Small intestine (tissue), 7 donors: ENCODE data around the gene SLC25A22. TPM values are rescaled to one million over a fixed set of nuclear protein-coding genes. Genes with fewer than 3 reads are reported as not detected.
A peak's percentile ranks its signal among the peaks of the same experiment; 100 is the strongest.

Experiments
- DNase-seq, 2 donors: peaks; one replicate each; pipeline versions ENCODE4 v3.0.0 to v3.0.0-alpha.2; 2013
- FAIRE-seq: peaks from 2 replicates; lab custom pipeline; 2012; peaks lifted over from hg19 to GRCh38; lab: Jason Lieb, UNC
- H3K27ac ChIP-seq, 3 donors: one replicate each; pipeline ENCODE4 v1.5.1; 2013; ENCODE audit warnings: low read length in 2 of 3, mild to moderate bottlenecking in 2 of 3, control low read depth in 1 of 3, inconsistent platforms in 1 of 3, low read depth in 1 of 3, moderate library complexity in 1 of 3
- H3K27me3 ChIP-seq, 3 donors: one replicate each; pipeline ENCODE4 v1.6.1; 2013; ENCODE audit warnings: low read length in 3 of 3, inconsistent platforms in 1 of 3; ENCODE audit not compliant: control insufficient read depth in 3 of 3, insufficient read depth in 3 of 3
- H3K36me3 ChIP-seq, 3 donors: one replicate each; pipeline ENCODE4 v1.6.1; 2013; ENCODE audit warnings: low read length in 3 of 3, inconsistent platforms in 1 of 3, low read depth in 1 of 3, mild to moderate bottlenecking in 1 of 3, moderate library complexity in 1 of 3; ENCODE audit not compliant: control insufficient read depth in 3 of 3, insufficient read depth in 2 of 3
- H3K4me1 ChIP-seq, 3 donors: one replicate each; pipeline ENCODE4 v1.6.1; 2013; ENCODE audit warnings: low read length in 2 of 3, inconsistent platforms in 1 of 3, low read depth in 1 of 3, mild to moderate bottlenecking in 1 of 3, moderate library complexity in 1 of 3; ENCODE audit not compliant: control insufficient read depth in 3 of 3, insufficient read depth in 2 of 3
- H3K4me3 ChIP-seq, 3 donors: one replicate each; pipeline ENCODE4 v1.5.1; 2013; ENCODE audit warnings: low read length in 3 of 3, control low read depth in 1 of 3, inconsistent platforms in 1 of 3, low read depth in 1 of 3, mild to moderate bottlenecking in 1 of 3, moderate library complexity in 1 of 3
- H3K9me3 ChIP-seq, 2 donors: one replicate each; pipeline ENCODE4 v1.6.1; 2013; ENCODE audit warnings: low read depth in 1 of 2, low read length in 1 of 2; ENCODE audit not compliant: control insufficient read depth in 2 of 2, insufficient read depth in 1 of 2
- WGBS, 3 donors: extraction: QIAGEN DNeasy Blood & Tissue Kit; methylation state at CpG; one replicate each; pipeline ENCODE4 v1.1.7; 2013; 5-methylcytosine and 5-hydroxymethylcytosine counted together
- polyA plus RNA-seq, 4 donors: library from polyadenylated mRNA; stranded (reverse) in 3 of 4; unstranded in 1 of 4; fragments of 200-250 nt in 3 of 4; fragments of 120-200 nt in 1 of 4; gene quantifications; one replicate each; pipeline versions ENCODE4 v1.2.1 to v1.2.3, GENCODE V29; 2013
- donor health status: healthy with polysubstance abuse.
- donor health status: control.
- donor health status: control.
- donor health status: Bipolar disorder and iron deficiency.
- donor health status: healthy.

The SLC25A22 gene
- polyA plus RNA-seq, 4 donors, result 10.5 to 21.9 (median 10.8) TPM

- WGBS, 3 donors, result 92% methylated on average over 8 of the region's 8 CpGs
- H3K36me3 ChIP-seq, result peaks cover 12 to 92% (median 18%) of the 10 kb centered on the region in 3 donors
- FAIRE-seq, result no peak
Measured at GRCh38 chr11:761526-762108, 36.5 kb downstream of the SLC25A22 start.

GRCh38 chr11:760236-760635, 37.8 kb downstream of the SLC25A22 start:
- Histone ChIP-seq H3K4me1 (peaks cover 0 to 12% (median 0%) of the 10 kb centered on the region in 3 donors), H3K27ac (no peak overlapping the region), H3K9me3 (no peaks in the 10 kb centered on the region), H3K27me3 (no peaks in the 10 kb centered on the region), H3K4me3 (no peak overlapping the region), H3K36me3 (peaks cover 12 to 91% (median 21%) of the 10 kb centered on the region in 3 donors)
- no peak for DNase-seq
- no peak for FAIRE-seq

More at GRCh38 chr11:761526-762108, 36.5 kb downstream of the SLC25A22 start:
- Histone ChIP-seq H3K4me1 (peaks cover 0 to 12% (median 0%) of the 10 kb centered on the region in 3 donors), H3K4me3 (no peak overlapping the region), H3K27me3 (no peaks in the 10 kb centered on the region), H3K27ac (no peak overlapping the region), H3K9me3 (no peaks in the 10 kb centered on the region)
- no peak for DNase-seq

GRCh38 chr11:749731-750130, 48.4 kb downstream of the SLC25A22 start:
- no peak for FAIRE-seq
- no peak overlapping the region for H3K27ac ChIP-seq
- peaks cover 0 to 14% (median 0%) of the 10 kb centered on the region in 3 donors for H3K36me3 ChIP-seq
- H3K9me3 ChIP-seq, result no peaks in the 10 kb centered on the region
- DNase-seq, result no peak
- peaks cover 5 to 11% (median 6%) of the 10 kb centered on the region in 3 donors for H3K4me1 ChIP-seq
- no peaks in the 10 kb centered on the region for H3K27me3 ChIP-seq
- 61 to 85% (median 78%) methylated on average over 2 of the region's 2 CpGs for WGBS, 3 donors
- H3K4me3 ChIP-seq, result no peak overlapping the region

- peak in 1 of 2 donors; percentile 27 for DNase-seq
- peaks cover 0 to 11% (median 0%) of the 10 kb centered on the region in 3 donors for H3K36me3 ChIP-seq
- no peaks in the 10 kb centered on the region for H3K27me3 ChIP-seq
- H3K4me1 ChIP-seq, result peaks cover 5 to 11% (median 6%) of the 10 kb centered on the region in 3 donors
- WGBS, 3 donors, result 0 to 5% (median 1%) methylated on average over 18 of the region's 18 CpGs
- peak overlapping the region; percentile 64 to 98 (median 86) for H3K4me3 ChIP-seq
- peak overlapping the region in 1 of 3 donors; percentile 87 for H3K27ac ChIP-seq
- FAIRE-seq, result no peak
- H3K9me3 ChIP-seq, result no peaks in the 10 kb centered on the region
Measured at GRCh38 chr11:748007-748359, 50.1 kb downstream of the SLC25A22 start.

- peak; percentile 88 to 96 for DNase-seq
- Histone ChIP-seq H3K4me3 (peak within 1 kb of the TSS; percentile 64 to 98 (median 86)), H3K4me1 (peaks cover 5 to 11% (median 6%) of the 10 kb centered on the region in 3 donors), H3K36me3 (peaks cover 0 to 7% (median 0%) of the 10 kb centered on the region in 3 donors), H3K27me3 (no peaks in the 10 kb centered on the region), H3K9me3 (no peaks in the 10 kb centered on the region), H3K27ac (peak within 1 kb of the TSS; percentile 66 to 87 (median 77))
- WGBS, 3 donors, result 0% methylated on average over 74 to 112 of the region's 112 CpGs
- no peak for FAIRE-seq
Measured at GRCh38 chr11:747158-748006, 50.7 kb downstream of the SLC25A22 start, which contains the start of gene TALDO1. TALDO1 (plus strand) TSS chr11:747464; CDS start chr11:747482, 18 bp downstream.

GRCh38 chr11:746289-747157, 51.6 kb downstream of the SLC25A22 start:
- H3K27me3 ChIP-seq, result no peaks in the 10 kb centered on the region
- WGBS, 3 donors, result 26 to 32% (median 27%) methylated on average over 41 to 46 of the region's 46 CpGs
- H3K9me3 ChIP-seq, result no peaks in the 10 kb centered on the region
- H3K4me1 ChIP-seq, result peaks cover 5 to 11% (median 6%) of the 10 kb centered on the region in 3 donors
- peak overlapping the region; percentile 66 to 77 (median 76) for H3K27ac ChIP-seq
- no peak for FAIRE-seq
- H3K36me3 ChIP-seq, result peaks cover 0 to 5% (median 0%) of the 10 kb centered on the region in 3 donors
- H3K4me3 ChIP-seq, result peak overlapping the region; percentile 64 to 98 (median 86)
- peak in 1 of 2 donors; percentile 42 for DNase-seq

GRCh38 chr11:745428-745827, 52.7 kb downstream of the SLC25A22 start:
- WGBS, 3 donors, result 10 to 30% (median 25%) methylated on average over 1 of the region's 1 CpG
- H3K9me3 ChIP-seq, result no peaks in the 10 kb centered on the region
- H3K4me1 ChIP-seq, result peaks cover 5 to 11% (median 6%) of the 10 kb centered on the region in 3 donors
- no peak overlapping the region for H3K4me3 ChIP-seq
- H3K27ac ChIP-seq, result no peak overlapping the region
- H3K36me3 ChIP-seq, result no peaks in the 10 kb centered on the region
- no peak for FAIRE-seq
- no peaks in the 10 kb centered on the region for H3K27me3 ChIP-seq
- no peak for DNase-seq
